K562 (cell line): Measurements from ENCODE around the gene FHIT. TPM values are rescaled to one million over a fixed set of nuclear protein-coding genes. Genes with fewer than 3 reads are reported as not detected.

Experiments used
- ATAC-seq: fragments of 200-7000 bp; cut with Tn5 transposase; 3 replicates; pipeline ENCODE4 v1.9.1; 2020; ENCODE audit warnings: moderate library complexity
- BruUV-seq: library from RNA; stranded (reverse); fragments of 400-500 nt; replicated peaks from 2 replicates; lab custom pipeline; 2021; lab: Mats Ljungman, UMichigan
- CTCF ChIA-PET: fragments of 300-600 bp; formaldehyde crosslinking; extraction: SDS; loops from one replicate; lab custom pipeline; 2021; ENCODE audit warnings: low intra/inter-chr PET ratio; lab: Yijun Ruan, JAX
- POLR2A ChIA-PET: fragments of 300-600, 350-650 bp; sonication (Branson Sonifier 250); formaldehyde crosslinking; extraction: SDS; loops from one replicate; lab custom pipeline; 2021; ENCODE audit warnings: antibody characterized with exemption, inconsistent platforms; lab: Yijun Ruan, JAX
- DNase-seq, 4 experiments: peaks; one replicate each; pipeline versions ENCODE4 v3.0.0 to v3.0.0-alpha.2; 2011 to 2018; ENCODE audit warnings: low spot score in 3 of 4, mixed read lengths in 3 of 4; ENCODE audit errors: extremely low read depth in 1 of 4
- FAIRE-seq: peaks from 2 replicates; lab custom pipeline; 2011; peaks lifted over from hg19 to GRCh38; lab: Jason Lieb, UNC
- H2AFZ ChIP-seq: 2 replicates; pipeline ENCODE4 v1.6.0; 2011; ENCODE audit warnings: low read depth, low read length, control low read depth, inconsistent platforms
- H3K27ac ChIP-seq: fragments of 200-600 bp; 3 replicates; pipeline ENCODE4 v1.8.0; 2011; ENCODE audit warnings: low read depth, mild to moderate bottlenecking, control low read depth, inconsistent platforms, low read length, moderate library complexity, mixed read lengths; ENCODE audit errors: extremely low read depth
- H3K27me3 ChIP-seq, 2 experiments: fragments of 300-600 bp in 1 of 2; 2 replicates in 1 of 2; 3 replicates in 1 of 2; pipeline versions ENCODE4 v1.6.0 to v1.8.0; 2011; ENCODE audit warnings: inconsistent platforms in 2 of 2, low read length in 2 of 2, mild to moderate bottlenecking in 1 of 2, mixed read lengths in 1 of 2, moderate library complexity in 1 of 2; ENCODE audit not compliant: control insufficient read depth in 2 of 2, insufficient read depth in 2 of 2
- H3K36me3 ChIP-seq: fragments of 300-600 bp; 3 replicates; pipeline ENCODE4 v1.8.0; 2011; ENCODE audit warnings: mild to moderate bottlenecking, low read length, inconsistent platforms; ENCODE audit not compliant: control insufficient read depth, insufficient read depth
- H3K4me1 ChIP-seq, 2 experiments: fragments of 200-600 bp in 1 of 2; replicated peaks in 1 of 2; 2 replicates in 1 of 2; 3 replicates in 1 of 2; pipeline versions ENCODE4 v1.5.1 to v1.8.0; 2011; ENCODE audit warnings: inconsistent platforms in 2 of 2, low read length in 2 of 2, mild to moderate bottlenecking in 1 of 2, mixed read lengths in 1 of 2, moderate library complexity in 1 of 2; ENCODE audit not compliant: control insufficient read depth in 2 of 2, insufficient read depth in 2 of 2
- H3K4me2 ChIP-seq: 2 replicates; pipeline ENCODE4 v1.6.1; 2011; ENCODE audit warnings: low read length, control low read depth, inconsistent platforms, mixed read lengths; ENCODE audit not compliant: insufficient read depth
- H3K4me3 ChIP-seq: fragments of 200-600 bp; sonication (generic), shearing (Covaris generic); 2 replicates; pipeline ENCODE4 v1.5.1; 2016; ENCODE audit warnings: control low read depth, inconsistent platforms
- H3K79me2 ChIP-seq: fragments of 200-600 bp; 3 replicates; pipeline ENCODE4 v1.8.0; 2011; ENCODE audit warnings: low read length, inconsistent platforms; ENCODE audit not compliant: control insufficient read depth, insufficient read depth
- H3K9ac ChIP-seq, 2 experiments: 2 replicates each; pipeline versions ENCODE4 v1.6.0 to v1.6.1; 2011; ENCODE audit warnings: low read depth in 2 of 2, low read length in 2 of 2, control low read depth in 1 of 2, inconsistent platforms in 1 of 2, mild to moderate bottlenecking in 1 of 2, mixed read lengths in 1 of 2; ENCODE audit not compliant: insufficient read depth in 1 of 2
- H3K9me1 ChIP-seq: one replicate; pipeline ENCODE4 v1.6.0; 2011; ENCODE audit warnings: inconsistent platforms, mild to moderate bottlenecking, low read length, moderate library complexity; ENCODE audit not compliant: control insufficient read depth, insufficient read depth
- H3K9me3 ChIP-seq: replicated peaks from 2 replicates; pipeline ENCODE4 v1.5.1; 2011; ENCODE audit warnings: low read depth, low read length, inconsistent platforms; ENCODE audit not compliant: control insufficient read depth, insufficient read depth
- H4K20me1 ChIP-seq: replicated peaks from 2 replicates; pipeline ENCODE4 v1.6.1; 2011; ENCODE audit warnings: low read length, inconsistent platforms, mixed read lengths; ENCODE audit not compliant: control insufficient read depth, insufficient read depth
- KHSRP ChIP-seq: fragments of 450-650 bp; IDR thresholded peaks from 2 replicates; pipeline ENCODE4 v1.6.1; 2017
- MBD1 ChIP-seq: fragments of 250-450 bp; sonication (Bioruptor Pico); IDR thresholded peaks from 2 replicates; pipeline ENCODE4 v1.8.0; 2022; ENCODE audit warnings: inconsistent platforms
- MXI1 ChIP-seq: IDR thresholded peaks from 2 replicates; pipeline ENCODE4 v1.6.1; 2011; ENCODE audit warnings: low read depth, mild to moderate bottlenecking, improper control_type of control experiment, low read length
- PHB2 ChIP-seq: fragments of 450-650 bp; IDR thresholded peaks from 2 replicates; pipeline ENCODE4 v1.6.1; 2017; ENCODE audit warnings: low read depth
- RNF2 ChIP-seq: sonication (generic); IDR thresholded peaks from 2 replicates; pipeline ENCODE4 v1.6.1; 2016
- TBL1XR1 ChIP-seq, 2 experiments: IDR thresholded peaks; 2 replicates each; pipeline ENCODE4 v1.6.1; 2012; ENCODE audit warnings: improper control_type of control experiment in 2 of 2, low read length in 2 of 2, mild to moderate bottlenecking in 1 of 2
- TRIM25 ChIP-seq: fragments of 450-650 bp; IDR thresholded peaks from 2 replicates; pipeline ENCODE4 v1.7.0; 2016; ENCODE audit warnings: borderline replicate concordance
- ZBTB26 ChIP-seq: fragments of 450-650 bp; formaldehyde crosslinking; IDR thresholded peaks from 2 replicates; pipeline ENCODE4 v1.4.0; 2022; ENCODE audit warnings: missing genetic modification characterization
- WGBS: fragments of 100-300 bp; shearing (Covaris generic); methylation state at CpG from one replicate; pipeline ENCODE4 v1.1.6; 2016; ENCODE audit warnings: low coverage, mixed read lengths; ENCODE audit not compliant: insufficient coverage; ENCODE audit errors: missing lambda C conversion rate; 5-methylcytosine and 5-hydroxymethylcytosine counted together
- in situ Hi-C: fragments of 300-500 bp; cut with MboI; formaldehyde crosslinking; loops from 4 replicates; pipeline ENCODE4 v1.15.0; 2018; ENCODE audit warnings: inconsistent platforms, mixed read lengths
- intact Hi-C: fragments of 100-400 bp; cut with micrococcal nuclease; formaldehyde crosslinking; loops from 2 replicates; pipeline ENCODE4 v1.14.2; 2022
- polyA plus RNA-seq, 8 experiments: library from polyadenylated mRNA; depleted of rRNA in 4 of 8; stranded (reverse) in 5 of 8; unstranded in 3 of 8; fragments of >200 nt; fragmentation: Nextera tagmentation in 2 of 8; fragmentation: Illumina TruSeq in 1 of 8; extraction: Ambion mirVana in 2 of 8; extraction: Trizol in 1 of 8; gene quantifications; 2 replicates each; pipeline versions ENCODE4 v1.2.1 to v1.2.3, GENCODE V29; 2011 to 2014; ENCODE audit warnings: inconsistent platforms in 1 of 8, missing spikeins in 1 of 8
- total RNA-seq, 7 experiments: library from RNA; depleted of rRNA in 6 of 7; stranded (reverse); fragments of >200 nt in 6 of 7; fragmentation: Illumina TruSeq in 2 of 7; extraction: Trizol in 2 of 7; gene quantifications; 2 replicates each; pipeline versions ENCODE4 v1.2.1 to v1.2.3, GENCODE V29; 2011 to 2021; ENCODE audit warnings: low replicate concordance in 1 of 7
- TF ChIP-seq, protein P1 (sequence below): fragments of 450-650 bp; IDR thresholded peaks from 2 replicates; pipeline ENCODE4 v1.6.1; 2018; ENCODE audit not compliant: partially characterized antibody

Gene FHIT
- total and polyA plus RNA-seq, 9 of the 15 experiments (the other 6 are each of a cell fraction or from before 2014, with no cell fraction given), result 1.7 to 9.1 (median 4.3) TPM

- H3K9ac ChIP-seq, result peak overlapping the region in 1 of 2 experiments; percentile 74; a peak in 2 of 4 replicates
- H3K4me1 ChIP-seq, result peaks cover 0 to 12% of the 10 kb centered on the region in 2 experiments; a peak in 3 of 5 replicates
- H3K4me2 ChIP-seq, result peak overlapping the region; percentile 79
- ATAC-seq (peak; percentile 92), FAIRE-seq (peak; percentile 89), DNase-seq (peak; percentile 39 to 95 (median 58))
- H3K4me3 ChIP-seq, result peak overlapping the region; percentile 14
- ChIA-PET CTCF (interaction anchor here (0.7 kb wide), 1 partner anchor 249 kb away, joined by 3 read pairs; no protein-coding TSS in a partner anchor), POLR2A (interaction anchor here (0.8 to 1.8 kb wide), 7 partner anchors 9 to 237 kb away, joined by 3 to 7 read pairs (median 4); no protein-coding TSS in a partner anchor)
- peak overlapping the region; percentile 73 for H3K27ac ChIP-seq
- intact Hi-C loops, result loop anchor here (10.0 kb wide), 1 partner anchor 157 kb away; no protein-coding TSS in a partner anchor
- H3K27me3 ChIP-seq, result no peaks in the 10 kb centered on the region
- H4K20me1 ChIP-seq, result no peaks in the 10 kb centered on the region
- no TSS peak for BruUV-seq
- peaks cover 9% of the 10 kb centered on the region for H3K9me3 ChIP-seq
- in situ Hi-C loops, result no loop called here
- peak overlapping the region; percentile 88 for H2AFZ ChIP-seq
- WGBS, result 3% methylated on average over 6 of the region's 6 CpGs
- no peaks in the 10 kb centered on the region for H3K9me1 ChIP-seq
- peaks cover 28% of the 10 kb centered on the region for H3K79me2 ChIP-seq
- peaks cover 7% of the 10 kb centered on the region; the same call in 1 of the 3 replicates for H3K36me3 ChIP-seq
- no peak for TF ChIP-seq MXI1
- TF ChIP-seq, protein P1, sequence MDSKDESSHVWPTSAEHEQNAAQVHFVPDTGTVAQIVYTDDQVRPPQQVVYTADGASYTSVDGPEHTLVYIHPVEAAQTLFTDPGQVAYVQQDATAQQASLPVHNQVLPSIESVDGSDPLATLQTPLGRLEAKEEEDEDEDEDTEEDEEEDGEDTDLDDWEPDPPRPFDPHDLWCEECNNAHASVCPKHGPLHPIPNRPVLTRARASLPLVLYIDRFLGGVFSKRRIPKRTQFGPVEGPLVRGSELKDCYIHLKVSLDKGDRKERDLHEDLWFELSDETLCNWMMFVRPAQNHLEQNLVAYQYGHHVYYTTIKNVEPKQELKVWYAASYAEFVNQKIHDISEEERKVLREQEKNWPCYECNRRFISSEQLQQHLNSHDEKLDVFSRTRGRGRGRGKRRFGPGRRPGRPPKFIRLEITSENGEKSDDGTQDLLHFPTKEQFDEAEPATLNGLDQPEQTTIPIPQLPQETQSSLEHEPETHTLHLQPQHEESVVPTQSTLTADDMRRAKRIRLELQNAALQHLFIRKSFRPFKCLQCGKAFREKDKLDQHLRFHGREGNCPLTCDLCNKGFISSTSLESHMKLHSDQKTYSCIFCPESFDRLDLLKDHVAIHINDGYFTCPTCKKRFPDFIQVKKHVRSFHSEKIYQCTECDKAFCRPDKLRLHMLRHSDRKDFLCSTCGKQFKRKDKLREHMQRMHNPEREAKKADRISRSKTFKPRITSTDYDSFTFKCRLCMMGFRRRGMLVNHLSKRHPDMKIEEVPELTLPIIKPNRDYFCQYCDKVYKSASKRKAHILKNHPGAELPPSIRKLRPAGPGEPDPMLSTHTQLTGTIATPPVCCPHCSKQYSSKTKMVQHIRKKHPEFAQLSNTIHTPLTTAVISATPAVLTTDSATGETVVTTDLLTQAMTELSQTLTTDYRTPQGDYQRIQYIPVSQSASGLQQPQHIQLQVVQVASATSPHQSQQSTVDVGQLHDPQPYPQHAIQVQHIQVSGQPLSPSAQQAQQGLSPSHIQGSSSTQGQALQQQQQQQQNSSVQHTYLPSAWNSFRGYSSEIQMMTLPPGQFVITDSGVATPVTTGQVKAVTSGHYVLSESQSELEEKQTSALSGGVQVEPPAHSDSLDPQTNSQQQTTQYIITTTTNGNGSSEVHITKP, result no peak
- 0 out of 2 replicates have a peak, but pooled peaks have one; percentile 47 for TF ChIP-seq RNF2
- no peak for TF ChIP-seq TBL1XR1 (IDR thresholded peaks at IDR 0.05; ENCODE audit: low read length in 2 of 2)
- TF ChIP-seq PHB2, result no peak
- TF ChIP-seq ZBTB26, result no peak
- TF ChIP-seq KHSRP, result no peak
- no peak for TF ChIP-seq MBD1 (CRISPR knock-in tag)
- TF ChIP-seq TRIM25, result no peak
Observed at GRCh38 chr3:60277361-60277800, 973.9 kb downstream of the FHIT start.
